Fibroblast of lung (primary cell): Measurements from ENCODE around the gene GIMAP1.

Experiments
- EZH2 ChIP-seq: IDR thresholded peaks from 2 replicates; pipeline ENCODE4 v1.5.1; 2012; ENCODE audit warnings: low read length, control low read depth, mild to moderate bottlenecking; ENCODE audit errors: missing control alignments
- TF ChIP-seq, protein P1 (sequence below), 2 donors: IDR thresholded peaks in 1 of 2; conservative IDR thresholded peaks in 1 of 2; 1 replicate in 1 of 2; 2 replicates in 1 of 2; pipeline ENCODE4 v1.5.1; 2011 to 2012; ENCODE audit warnings: low read length in 2 of 2, control low read depth in 1 of 2, inconsistent platforms in 1 of 2, low read depth in 1 of 2, mild to moderate bottlenecking in 1 of 2

DNA sequence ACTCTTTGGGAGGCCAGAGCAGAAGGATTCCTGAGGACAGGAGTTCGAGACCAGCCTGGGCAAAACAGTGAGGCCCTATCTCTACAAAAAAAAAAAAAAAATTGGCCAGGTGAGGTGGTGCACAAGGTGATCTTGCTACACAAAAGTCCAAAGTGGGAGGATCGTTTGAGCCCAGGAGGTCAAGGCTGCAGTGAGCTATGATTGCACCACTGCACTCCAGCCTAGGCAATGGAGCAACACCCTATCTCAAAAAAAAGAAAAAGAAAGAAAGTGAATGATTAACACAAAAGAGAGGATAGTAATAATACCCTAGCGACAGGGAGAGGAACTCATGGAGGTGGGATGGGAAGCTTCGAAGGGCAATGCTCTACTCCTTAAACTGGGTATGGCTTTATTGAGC, 53.4 kb downstream of the GIMAP1 start:
- TF ChIP-seq, protein P1, sequence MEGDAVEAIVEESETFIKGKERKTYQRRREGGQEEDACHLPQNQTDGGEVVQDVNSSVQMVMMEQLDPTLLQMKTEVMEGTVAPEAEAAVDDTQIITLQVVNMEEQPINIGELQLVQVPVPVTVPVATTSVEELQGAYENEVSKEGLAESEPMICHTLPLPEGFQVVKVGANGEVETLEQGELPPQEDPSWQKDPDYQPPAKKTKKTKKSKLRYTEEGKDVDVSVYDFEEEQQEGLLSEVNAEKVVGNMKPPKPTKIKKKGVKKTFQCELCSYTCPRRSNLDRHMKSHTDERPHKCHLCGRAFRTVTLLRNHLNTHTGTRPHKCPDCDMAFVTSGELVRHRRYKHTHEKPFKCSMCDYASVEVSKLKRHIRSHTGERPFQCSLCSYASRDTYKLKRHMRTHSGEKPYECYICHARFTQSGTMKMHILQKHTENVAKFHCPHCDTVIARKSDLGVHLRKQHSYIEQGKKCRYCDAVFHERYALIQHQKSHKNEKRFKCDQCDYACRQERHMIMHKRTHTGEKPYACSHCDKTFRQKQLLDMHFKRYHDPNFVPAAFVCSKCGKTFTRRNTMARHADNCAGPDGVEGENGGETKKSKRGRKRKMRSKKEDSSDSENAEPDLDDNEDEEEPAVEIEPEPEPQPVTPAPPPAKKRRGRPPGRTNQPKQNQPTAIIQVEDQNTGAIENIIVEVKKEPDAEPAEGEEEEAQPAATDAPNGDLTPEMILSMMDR (conservative IDR thresholded peaks at IDR 0.05 in 1 of 2, IDR thresholded peaks at IDR 0.05 in 1 of 2; ENCODE audit: low read depth in 1 of 2, low read length in 2 of 2) = no peak
- no peak for TF ChIP-seq EZH2
